DMS53 (cell line): ENCODE measurements around the gene CPM.

Source experiments
- DNase-seq: peaks from one replicate; lab custom pipeline; 2025; lab: John Stamatoyannopoulos, UW

The CPM gene

DNA sequence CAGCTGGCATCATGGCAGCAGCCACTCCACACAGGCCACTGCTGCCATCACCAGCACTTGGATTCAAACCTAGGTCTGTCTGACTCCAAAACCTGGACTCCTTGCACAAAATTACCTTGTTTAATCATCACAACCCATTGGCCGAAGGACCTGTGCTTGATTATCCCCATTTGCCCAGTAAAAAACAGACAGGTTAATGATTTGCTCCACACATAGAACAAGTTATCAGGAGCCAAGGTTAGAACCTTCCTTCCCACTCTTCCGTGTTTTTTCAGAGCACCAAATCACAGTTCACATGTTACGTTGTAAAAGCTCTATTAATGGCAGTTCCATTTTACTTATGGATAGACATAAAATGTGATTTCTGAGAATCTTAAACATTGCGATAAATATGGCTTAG is 23.5 kb upstream of the CPM start:
- no peak for DNase-seq

- no peak for DNase-seq
These were observed 21.8 kb upstream of the CPM start for GRCh38 chr12:68954811-68955210.

DNA sequence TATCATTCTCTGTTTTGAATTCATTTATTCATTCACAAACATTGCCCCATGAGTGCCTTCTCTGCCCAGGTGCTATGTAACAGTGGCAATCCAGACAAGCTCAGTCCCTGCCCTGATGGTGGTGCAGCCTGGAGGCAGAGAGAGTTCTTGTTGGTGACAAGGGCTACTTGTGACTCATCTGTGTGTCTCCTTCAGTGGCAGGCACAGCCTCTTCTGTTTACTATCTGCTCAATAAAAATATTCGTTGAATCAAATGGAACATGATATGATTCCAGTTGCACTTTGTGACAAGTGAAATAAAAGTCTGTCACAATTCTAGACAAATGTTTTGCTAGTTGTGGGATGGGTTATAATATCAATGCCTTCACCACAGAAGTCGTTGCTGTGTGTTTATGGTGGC is 20.6 kb upstream of the CPM start:
- peak; percentile 48 for DNase-seq

DNA sequence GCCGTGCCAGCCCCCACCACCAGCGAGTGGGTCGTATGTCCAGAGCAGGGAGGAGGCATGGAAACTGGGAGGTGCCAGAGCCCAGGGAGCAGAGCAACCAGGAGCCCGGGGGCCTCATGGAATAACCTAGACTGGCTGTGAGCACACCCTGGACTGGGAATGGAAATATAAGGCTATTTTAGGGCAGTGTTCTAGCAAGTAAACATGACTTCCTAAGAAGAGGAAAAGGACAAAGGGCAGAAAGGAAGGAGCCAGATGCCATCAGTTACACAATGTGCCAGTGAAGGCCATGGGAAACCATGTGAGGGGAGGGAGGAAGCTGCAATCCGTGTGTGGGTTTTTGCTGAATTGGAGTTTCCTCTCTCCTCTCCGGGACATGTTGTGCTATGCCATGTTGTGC is 18.7 kb upstream of the CPM start:
- DNase-seq, result no peak

GRCh38 chr12:68950511-68950910 is 17.5 kb upstream of the CPM start:
- DNase-seq, result no peak

DNA sequence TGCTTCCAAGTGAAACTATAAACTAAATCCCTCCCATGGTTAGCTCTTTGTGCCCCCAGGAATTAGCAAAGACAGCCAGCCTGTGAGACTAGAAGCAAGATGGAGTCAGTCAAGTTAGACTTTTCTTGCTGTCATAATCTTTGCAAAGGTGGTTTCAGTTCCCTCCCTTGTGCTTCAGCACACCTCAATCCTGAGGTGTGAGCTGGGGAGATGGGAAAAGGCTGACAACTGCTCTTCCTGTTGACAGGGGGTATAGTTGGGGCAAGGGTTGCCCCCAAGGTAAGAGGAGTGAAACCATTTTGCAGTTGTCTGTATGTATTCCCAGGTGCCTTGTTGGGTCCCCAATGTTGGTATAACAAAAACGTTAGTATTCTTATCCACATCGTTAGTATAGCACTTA is 12.3 kb upstream of the CPM start:
- DNase-seq, result no peak

- no peak for DNase-seq
These were observed 11.5 kb upstream of the CPM start for GRCh38 chr12:68944296-68945076.

GRCh38 chr12:68943848-68944247 is 10.9 kb upstream of the CPM start:
- peak; percentile 92 for DNase-seq

- DNase-seq, result no peak
These were observed 7.8 kb upstream of the CPM start for GRCh38 chr12:68940731-68941130.

DNA sequence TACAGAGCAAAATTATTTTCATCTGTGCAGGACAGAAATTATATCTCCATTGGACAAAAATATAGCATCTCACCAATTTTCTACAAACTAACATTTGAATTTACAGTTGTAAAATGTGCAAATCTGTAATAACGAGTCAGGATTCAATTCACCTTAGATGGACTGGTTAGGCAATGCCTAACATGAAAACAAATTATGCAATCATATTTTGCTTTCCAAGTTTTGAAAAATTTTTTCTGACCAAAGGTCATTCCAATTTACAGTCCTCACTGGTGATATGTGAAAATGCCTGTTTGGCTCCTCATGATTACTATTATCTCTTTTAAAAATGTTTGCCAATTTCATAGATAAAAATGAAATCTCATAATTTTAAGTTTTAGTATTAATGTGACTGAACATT is 6.5 kb upstream of the CPM start:
- no peak for DNase-seq

- DNase-seq, result no peak
These were observed 1.4 kb upstream of the CPM start for GRCh38 chr12:68934392-68934791.

- DNase-seq, result peak; percentile 81
These were observed 627 bp downstream of the CPM start for GRCh38 chr12:68932128-68932960.

DNA sequence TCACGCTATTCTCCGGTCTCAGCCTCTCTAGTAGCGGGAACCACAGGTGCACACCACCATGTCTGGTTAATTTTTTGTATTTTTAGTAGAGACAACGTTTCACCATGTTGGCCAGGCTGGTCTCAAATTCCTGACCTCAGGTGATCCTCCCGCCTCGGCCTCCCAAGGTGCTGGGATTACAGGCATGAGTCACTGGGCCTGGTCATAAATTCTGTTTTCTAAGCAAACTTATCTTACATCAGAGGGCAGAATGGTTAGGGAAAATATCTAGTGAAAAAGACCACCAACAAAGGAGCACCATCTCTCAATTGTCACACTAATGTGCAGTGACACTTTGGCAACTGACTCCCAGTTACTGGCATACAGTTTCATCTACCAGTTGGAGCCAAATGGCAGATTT is 2.8 kb downstream of the CPM start:
- no peak for DNase-seq

- DNase-seq, result no peak
These were observed 8.4 kb downstream of the CPM start for GRCh38 chr12:68924546-68924945.

DNA sequence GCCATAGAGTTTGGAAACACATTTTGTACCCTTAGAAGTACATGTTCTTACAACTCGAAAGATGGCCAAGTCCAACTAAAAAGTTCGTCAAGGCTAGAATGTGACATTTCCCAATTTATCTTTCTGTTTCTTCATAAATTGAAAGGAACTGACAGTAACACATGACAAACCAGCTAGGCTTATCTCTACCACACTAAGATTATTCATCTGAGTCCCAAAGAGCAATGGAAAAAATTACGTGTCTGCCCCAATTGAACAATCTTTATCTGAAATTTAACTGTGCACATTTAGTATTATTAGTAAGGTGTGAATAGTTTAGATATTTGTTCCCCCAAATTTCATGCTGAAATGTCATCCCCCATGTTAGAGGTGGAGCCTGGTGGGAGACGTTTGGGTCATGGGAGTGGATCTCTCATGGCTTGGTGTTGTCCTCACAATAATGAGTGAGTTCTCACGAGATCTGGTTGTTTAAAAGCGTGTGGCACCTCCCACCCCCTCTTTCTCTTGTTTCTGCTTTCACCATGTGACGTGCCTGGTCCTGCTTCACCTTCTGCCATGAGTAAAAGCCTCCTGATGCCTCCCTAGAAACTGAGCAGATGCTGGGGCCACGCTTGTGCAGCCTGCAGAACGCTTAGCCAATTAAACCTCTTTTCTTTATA is 13.3 kb downstream of the CPM start:
- DNase-seq, result no peak

DNA sequence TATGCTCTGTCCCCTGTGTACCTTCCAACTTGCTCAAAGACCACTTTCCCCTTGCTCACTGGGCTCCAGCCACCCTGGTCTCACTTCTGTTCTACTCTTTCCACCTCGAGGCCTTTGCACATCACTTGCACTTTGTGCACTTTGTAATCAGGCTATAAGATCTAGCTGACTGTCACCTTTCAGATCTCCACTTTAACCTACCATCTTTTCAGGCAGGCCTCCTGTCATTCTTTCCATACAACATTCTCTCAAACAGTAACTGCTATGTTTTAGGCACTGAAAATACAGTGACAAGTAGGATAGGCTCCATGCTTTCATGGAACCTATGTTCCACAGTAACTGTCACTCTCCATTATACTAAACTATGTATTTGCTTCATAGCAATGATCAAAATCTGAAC is 14.0 kb downstream of the CPM start:
- DNase-seq, result no peak

DNA sequence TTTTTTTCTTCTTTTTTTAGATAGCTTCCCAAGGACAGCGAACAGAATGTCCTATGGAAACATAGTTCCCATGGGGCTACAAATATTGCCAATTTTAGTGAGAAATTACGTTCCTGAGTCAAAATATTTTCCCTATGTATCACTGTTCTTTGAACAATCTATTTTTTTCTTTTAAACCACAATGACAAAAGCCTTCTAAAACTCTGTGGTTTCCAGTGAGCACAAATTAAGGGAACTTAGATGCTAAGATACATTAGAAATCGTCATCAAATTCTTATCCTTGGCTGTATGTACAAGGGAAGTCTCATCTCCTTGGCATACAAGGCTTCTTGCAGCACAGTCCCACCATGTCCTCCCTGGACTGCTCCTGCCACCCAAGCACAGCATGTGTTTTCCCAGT is 17.9 kb downstream of the CPM start:
- DNase-seq, result no peak

DNA sequence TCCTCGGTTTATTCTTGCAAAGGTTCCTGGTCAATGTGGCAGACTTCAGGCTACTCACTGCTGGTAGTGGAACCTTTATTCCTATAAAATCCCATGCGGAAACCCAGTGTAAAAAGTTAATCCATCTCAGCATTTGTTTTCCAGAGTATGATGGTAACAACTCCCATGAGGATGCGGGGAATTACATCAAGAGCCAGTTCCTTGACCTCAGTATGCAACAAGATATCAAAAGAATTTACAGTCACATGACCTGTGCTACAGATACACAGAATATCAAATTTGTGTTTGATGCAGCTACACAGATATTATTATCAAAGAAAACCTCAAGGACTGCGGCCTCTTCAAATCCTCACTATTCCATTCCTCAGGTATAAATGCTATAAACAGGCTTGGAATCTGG is 19.3 kb downstream of the CPM start:
- DNase-seq, result no peak

GRCh38 chr12:68912916-68913315 is 20.1 kb downstream of the CPM start:
- DNase-seq, result no peak

DNA sequence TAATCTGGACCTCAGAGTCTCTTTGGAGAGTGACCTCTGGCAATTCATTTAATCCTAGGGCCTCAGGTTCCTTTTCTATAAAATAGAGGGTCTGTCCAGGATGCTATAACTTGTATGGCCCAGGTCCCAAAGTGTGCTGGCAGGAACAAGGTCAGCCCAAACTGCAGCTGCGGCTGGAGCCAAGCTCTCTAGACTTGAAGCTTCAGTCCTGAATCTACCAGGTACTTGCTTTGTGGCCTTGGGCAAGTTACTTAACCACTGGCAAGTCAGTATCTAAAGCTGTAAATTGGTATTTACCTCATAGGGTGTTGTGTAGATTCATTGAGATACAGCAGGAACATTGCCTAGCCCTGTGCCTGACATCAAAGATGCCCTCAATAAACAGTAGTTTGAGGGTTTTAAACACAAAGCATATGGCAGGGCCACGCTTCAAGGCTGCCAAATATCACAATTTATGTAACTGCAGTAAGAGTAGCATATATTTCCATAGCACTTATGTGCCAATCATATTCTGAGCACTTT is 21.7 kb downstream of the CPM start:
- DNase-seq, result no peak

DNA sequence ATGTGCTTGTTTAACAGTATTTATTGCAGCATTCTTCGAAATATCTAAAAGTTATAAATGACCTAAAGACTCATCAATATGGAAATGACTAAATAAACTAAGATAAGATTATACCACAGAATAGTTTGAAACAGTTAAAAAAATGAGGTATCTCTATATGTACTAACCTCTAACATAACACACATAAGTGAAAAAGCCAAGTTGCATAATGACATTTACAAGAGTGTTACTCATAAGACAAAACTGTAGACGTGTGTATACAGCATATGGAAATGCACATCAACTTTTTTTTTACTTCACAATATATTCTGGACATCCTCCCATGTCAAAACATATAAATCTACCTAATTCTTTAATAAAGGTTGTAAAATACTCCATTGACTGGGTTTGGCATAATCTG is 22.8 kb downstream of the CPM start:
- DNase-seq, result no peak

GRCh38 chr12:68908076-68908475 is 24.9 kb downstream of the CPM start:
- no peak for DNase-seq

DNA sequence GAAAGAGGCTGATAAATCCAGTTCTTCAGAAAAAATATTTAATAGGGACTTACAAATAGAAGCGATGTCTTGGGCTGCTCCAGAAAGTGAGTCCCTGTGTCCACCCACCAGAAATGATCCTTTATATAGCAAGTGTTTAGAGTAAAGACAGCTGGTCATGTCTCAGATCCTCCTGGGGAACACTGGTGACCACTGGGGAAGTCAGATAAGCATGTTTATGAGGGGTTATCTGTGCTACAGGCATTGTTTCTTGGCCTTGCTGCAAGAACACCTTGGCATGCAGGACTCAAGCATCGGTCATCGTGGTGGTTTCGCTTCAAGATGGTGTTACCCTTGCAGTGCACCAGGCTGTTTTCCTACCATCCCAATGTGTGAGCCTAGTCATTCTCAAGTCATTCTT is 27.2 kb downstream of the CPM start:
- DNase-seq, result no peak
